Stimulated activated CD8-positive, alpha-beta memory T cell treated with anti-CD3 and anti-CD28 coated beads, Interleukin-7, amount 100 ng/mL, for 48 hours (primary cell): Measurements from ENCODE around the gene PHC3.
A peak's percentile ranks its signal among the peaks of the same experiment; 100 is the strongest.
"Not testable (repeated sequence)": the region's sequence is repeated elsewhere in the genome, so short reads cannot be mapped to it uniquely, and the experiment has no call there.

ENCODE experiments used
- DNase-seq, 2 donors: peaks; one replicate each; pipeline ENCODE4 v3.0.0-alpha.2; 2020; ENCODE audit warnings: low read depth in 1 of 2; ENCODE audit errors: extremely low read depth in 1 of 2

PHC3 gene

GRCh38 chr3:170196833-170197232 lies 15.3 kb upstream of the PHC3 start:
- no peak for DNase-seq

GRCh38 chr3:170195759-170196158 lies 14.2 kb upstream of the PHC3 start:
- not testable (repeated sequence) for DNase-seq

- DNase-seq = no peak
These were observed 8.1 kb upstream of the PHC3 start for GRCh38 chr3:170189398-170190256.

GRCh38 chr3:170180079-170180907 lies 1.2 kb downstream of the PHC3 start:
- DNase-seq = no peak

- no peak for DNase-seq
These were observed 2.1 kb downstream of the PHC3 start for GRCh38 chr3:170179432-170179831.

- peak; percentile 11 to 32 for DNase-seq
These were observed 2.9 kb downstream of the PHC3 start for GRCh38 chr3:170178651-170179050.

GRCh38 chr3:170171563-170171962 lies 10.0 kb downstream of the PHC3 start:
- DNase-seq = no peak

- no peak for DNase-seq
These were observed 16.8 kb downstream of the PHC3 start for GRCh38 chr3:170164717-170165116.

GRCh38 chr3:170163956-170164645 lies 17.4 kb downstream of the PHC3 start:
- no peak for DNase-seq

- DNase-seq = no peak
These were observed 18.9 kb downstream of the PHC3 start for GRCh38 chr3:170162630-170163029.

GRCh38 chr3:170162052-170162451 lies 19.5 kb downstream of the PHC3 start:
- no peak for DNase-seq

GRCh38 chr3:170159933-170160332 lies 21.6 kb downstream of the PHC3 start:
- DNase-seq = no peak

- no peak for DNase-seq
These were observed 22.1 kb downstream of the PHC3 start for GRCh38 chr3:170159459-170159858.

- DNase-seq = no peak
These were observed 25.9 kb downstream of the PHC3 start for GRCh38 chr3:170155604-170156003.

GRCh38 chr3:170154569-170155143 lies 26.9 kb downstream of the PHC3 start:
- no peak for DNase-seq

GRCh38 chr3:170154084-170154483 lies 27.4 kb downstream of the PHC3 start:
- DNase-seq = no peak

- no peak for DNase-seq
These were observed 30.0 kb downstream of the PHC3 start for GRCh38 chr3:170151536-170151935.

- no peak for DNase-seq
These were observed 32.5 kb downstream of the PHC3 start for GRCh38 chr3:170149016-170149415.

GRCh38 chr3:170145278-170145677 lies 36.3 kb downstream of the PHC3 start:
- DNase-seq = no peak

- no peak for DNase-seq
These were observed 37.1 kb downstream of the PHC3 start for GRCh38 chr3:170144437-170144843.

GRCh38 chr3:170142373-170142772 lies 39.2 kb downstream of the PHC3 start:
- no peak for DNase-seq
